NCI-H2171 (cell line): Measurements from ENCODE around the gene PGLYRP4.
"Not testable (repeated sequence)": the region's sequence is repeated elsewhere in the genome, so short reads cannot be mapped to it uniquely, and the experiment has no call there.

Experiments
- DNase-seq: peaks from one replicate; lab custom pipeline; 2025; lab: John Stamatoyannopoulos, UW

The PGLYRP4 gene

GRCh38 chr1:153356392-153357075, 7.9 kb upstream of the PGLYRP4 start:
- no peak for DNase-seq

DNA sequence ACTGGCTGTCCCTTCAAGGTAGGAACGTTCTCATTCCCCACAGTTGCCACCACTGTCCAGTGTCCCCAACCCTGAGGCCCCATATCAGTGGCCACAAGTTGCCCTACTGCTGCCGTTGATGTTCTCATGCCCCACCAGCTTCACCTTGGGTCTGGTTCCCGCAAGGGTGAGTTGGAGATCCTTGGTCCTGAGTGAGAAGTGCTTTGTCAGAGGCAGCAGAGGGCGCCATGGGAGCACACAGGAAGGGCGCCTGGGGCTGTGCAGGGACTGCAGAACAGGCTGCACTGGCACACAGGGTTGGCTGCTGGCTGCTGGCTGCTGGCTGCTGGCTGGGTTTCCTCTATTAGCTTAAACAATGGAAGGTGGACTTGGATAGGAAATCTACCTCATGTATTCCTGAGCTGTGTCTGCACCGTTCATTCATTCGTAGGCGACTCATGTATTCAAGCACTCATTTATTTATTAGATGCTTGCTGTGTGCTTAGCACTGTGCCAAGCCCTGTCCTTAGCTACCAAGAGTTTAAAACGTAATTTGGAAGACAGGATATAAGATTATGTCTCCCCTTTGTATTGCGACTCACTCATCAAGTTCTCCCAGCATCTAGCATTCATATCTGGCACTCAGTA, 6.9 kb upstream of the PGLYRP4 start:
- peak; percentile 73 for DNase-seq

GRCh38 chr1:153354515-153355193, 6.0 kb upstream of the PGLYRP4 start:
- no peak for DNase-seq

- peak; percentile 13 for DNase-seq
Measured at GRCh38 chr1:153353226-153353947, 4.7 kb upstream of the PGLYRP4 start.

DNA sequence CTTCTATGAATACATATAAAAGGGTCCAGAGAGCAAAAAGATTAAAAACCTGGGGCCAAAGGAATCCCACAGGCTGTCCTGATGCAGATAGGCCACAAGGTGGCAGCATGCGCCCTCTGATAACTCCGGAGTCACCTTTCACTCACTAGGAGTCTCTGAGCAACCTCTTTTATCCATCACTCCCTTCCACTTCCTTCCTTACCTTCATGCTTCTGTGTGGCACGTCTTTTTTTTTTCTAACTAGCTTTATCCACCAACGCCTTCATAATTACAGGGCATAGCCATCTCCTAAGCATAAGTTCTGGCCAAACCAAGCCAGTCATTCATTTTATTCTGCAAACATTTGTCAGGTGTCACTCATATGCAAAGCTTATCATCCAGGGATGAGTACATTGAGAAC, 3.9 kb upstream of the PGLYRP4 start:
- peak; percentile 64 for DNase-seq

GRCh38 chr1:153350321-153350957, 1.8 kb upstream of the PGLYRP4 start:
- no peak for DNase-seq

DNA sequence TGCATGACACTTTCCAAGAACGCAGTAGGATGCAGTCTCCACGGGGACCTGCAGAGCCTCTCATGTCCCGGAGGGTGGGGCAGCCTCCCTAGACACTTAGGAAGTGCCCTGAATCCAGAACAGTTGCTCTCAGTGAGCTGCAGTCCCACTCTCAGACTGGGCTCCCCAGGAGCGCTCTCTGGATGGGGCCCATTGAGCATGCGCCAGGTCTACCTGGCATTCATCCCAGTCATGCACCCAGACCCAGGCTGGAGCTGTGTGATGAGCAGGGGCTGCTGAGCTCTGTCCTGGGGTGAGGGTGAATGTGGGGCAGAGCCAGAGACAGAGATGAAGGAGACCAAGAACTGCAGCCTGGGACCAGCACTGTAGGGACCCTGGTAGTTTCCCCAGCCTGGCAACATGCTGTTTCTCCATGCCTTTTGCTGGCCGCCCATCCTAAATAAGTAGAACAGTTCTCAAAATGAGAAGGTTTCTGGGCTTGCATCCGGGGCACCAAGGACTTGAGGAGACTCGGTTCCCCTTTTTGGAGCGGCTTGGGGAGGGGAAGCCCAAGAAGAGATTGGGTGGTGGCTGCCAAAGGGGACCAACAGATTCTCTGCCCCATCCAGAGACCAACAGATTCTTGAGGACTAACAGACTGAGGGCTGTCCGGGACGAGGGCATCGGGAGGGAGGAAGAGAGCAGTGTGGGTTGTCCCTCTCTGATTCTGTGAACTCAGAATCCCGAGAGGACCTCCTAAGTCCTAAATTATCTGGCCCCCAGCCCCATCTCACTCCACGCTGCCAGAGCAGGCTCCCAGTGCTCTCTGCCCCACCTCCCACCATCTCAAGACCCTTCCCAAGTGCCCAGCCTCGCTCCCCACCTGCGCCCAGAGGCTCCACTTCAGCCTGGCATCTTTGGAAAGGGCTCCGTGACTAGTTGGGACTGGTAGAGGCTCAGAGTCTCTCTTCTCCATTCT, 1.0 kb upstream of the PGLYRP4 start:
- no peak for DNase-seq

GRCh38 chr1:153347856-153348255, 785 bp downstream of the PGLYRP4 start:
- no peak for DNase-seq

GRCh38 chr1:153347049-153347448, 1.6 kb downstream of the PGLYRP4 start:
- DNase-seq, result not testable (repeated sequence)

DNA sequence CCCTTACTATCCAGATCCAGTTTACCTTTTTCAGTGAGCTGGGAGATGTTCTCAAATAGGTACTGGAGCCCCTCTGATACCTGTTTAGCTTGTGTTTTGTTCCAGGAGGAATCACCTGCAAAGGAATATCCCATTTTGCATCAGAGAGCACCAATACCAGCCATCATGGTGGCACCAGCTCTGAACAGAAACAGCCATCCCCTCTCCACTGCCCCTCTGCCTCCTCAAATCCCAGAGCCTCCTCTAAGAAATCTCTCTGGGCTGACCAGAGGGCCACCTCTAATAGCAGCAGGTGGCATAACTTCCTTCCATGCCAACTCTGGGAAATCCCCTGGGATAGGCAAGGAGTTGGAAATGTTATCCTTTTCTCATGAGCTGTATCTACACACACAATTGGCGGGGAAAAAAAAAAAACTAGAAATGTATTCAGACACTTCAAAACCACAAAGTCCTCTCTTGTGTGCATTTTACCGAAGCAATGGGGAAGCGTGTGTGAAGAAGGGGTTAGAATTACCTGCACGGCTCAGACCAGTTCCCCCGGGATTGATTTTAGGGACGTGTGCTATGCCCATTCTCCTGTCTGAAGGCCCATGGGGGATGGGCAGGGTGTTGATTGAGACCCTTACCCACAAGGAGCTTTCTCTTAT, 2.4 kb downstream of the PGLYRP4 start:
- DNase-seq, result peak; percentile 90

GRCh38 chr1:153345187-153346076, 3.2 kb downstream of the PGLYRP4 start:
- DNase-seq, result no peak

- no peak for DNase-seq
Measured at GRCh38 chr1:153344718-153345025, 4.0 kb downstream of the PGLYRP4 start.

GRCh38 chr1:153343811-153344717, 4.6 kb downstream of the PGLYRP4 start:
- DNase-seq, result no peak

DNA sequence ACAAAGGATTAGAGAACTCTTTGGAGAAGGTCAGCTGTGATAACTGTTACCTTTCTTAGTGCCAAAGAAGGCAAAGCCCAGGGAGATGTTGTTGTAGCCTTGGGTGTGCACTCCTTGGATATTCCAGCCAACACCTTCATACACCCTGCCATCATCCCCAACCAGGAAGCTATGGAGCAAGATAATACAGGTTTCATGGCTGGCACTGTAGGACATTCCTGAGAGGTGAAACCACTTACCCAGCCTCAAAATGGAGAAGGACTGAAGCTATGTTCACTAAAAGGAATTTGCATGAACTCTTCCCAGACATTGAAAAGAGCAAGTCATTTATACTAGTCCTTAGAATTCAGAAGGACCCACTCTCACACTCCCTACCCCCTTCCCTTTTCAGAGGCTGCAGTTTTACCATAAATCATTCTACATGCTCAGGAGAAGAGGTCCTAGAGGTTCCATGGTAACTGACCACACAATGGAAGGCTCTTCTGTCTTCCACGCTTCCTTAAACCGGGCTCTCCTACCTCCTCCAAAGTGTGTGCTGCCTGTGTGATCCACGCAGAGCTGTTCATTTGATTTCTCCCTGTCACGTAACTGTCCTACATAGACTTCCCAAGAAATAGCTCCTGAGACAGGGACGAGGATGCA, 5.5 kb downstream of the PGLYRP4 start:
- DNase-seq, result no peak

GRCh38 chr1:153342178-153342577, 6.5 kb downstream of the PGLYRP4 start:
- no peak for DNase-seq

DNA sequence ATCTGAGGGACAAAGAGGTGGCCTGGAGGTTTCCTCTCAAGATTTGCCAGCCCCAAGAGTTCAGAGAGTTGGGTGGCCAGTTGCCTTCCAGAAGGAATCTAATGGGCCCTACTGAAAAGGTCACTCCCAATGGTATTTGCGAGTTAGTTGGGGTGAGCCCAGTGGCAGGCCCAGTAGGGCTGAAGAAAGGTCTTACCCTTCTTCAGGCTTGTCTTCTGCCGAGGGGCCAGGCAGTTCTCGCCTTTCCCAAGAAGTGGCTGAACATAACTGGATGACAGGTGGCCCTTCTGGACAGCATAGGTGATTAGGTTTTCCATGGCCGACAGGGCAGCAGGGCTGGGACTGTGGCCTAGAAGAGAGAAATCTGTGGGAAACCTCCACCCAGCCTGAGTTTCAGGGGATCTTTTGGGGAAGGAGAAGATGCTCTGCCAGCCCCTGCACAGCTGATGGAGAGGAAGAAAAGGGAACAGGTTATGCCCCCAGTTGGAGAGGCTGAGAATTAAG, 7.2 kb downstream of the PGLYRP4 start:
- no peak for DNase-seq

DNA sequence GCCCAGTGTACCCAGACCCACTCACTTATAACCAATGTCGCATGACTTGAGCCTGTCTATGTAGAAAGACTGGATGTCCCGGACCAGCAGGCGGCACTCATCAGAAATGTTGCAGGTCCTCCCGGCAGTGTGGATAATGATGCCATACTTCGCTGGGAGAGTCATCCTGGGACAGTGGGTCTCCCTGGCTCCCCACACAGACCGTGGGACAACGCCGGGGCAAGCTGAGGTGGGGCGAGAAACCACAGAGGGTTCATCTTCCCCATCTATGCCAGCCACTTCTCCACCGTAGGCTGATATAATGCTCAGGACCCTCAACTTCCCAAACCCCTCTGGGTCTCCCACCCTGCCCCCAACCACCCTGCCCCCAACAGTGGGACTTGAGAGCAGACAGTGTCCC, 8.3 kb downstream of the PGLYRP4 start:
- DNase-seq, result no peak

DNA sequence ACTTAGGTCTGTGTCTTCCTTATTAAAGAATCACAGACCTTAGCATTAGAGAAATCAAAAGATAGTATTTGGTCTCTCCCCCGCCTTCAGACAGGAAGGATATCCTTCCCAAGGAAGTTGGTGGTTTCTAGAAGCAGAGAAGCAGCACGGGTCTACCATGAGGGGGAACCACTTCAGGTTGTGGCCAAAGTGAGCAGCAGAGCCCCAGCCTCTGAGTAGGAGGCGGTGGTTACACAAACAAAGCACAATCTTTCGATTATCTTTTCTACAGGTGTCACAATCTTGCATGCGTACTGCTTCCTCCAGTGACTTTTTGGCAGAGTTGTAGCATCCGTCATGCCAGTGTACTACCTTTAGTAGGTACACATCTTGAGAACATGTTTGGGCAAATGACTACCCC, 8.8 kb downstream of the PGLYRP4 start:
- no peak for DNase-seq
